OCI-LY1 (cell line): Measurements from ENCODE around the gene C9orf78.

ENCODE experiments used
- H2AFZ ChIP-seq: fragments of 200-600 bp; sonication (generic), shearing (Covaris generic); 2 replicates; pipeline ENCODE4 v1.6.0; 2014; ENCODE audit warnings: antibody characterized with exemption, mild to moderate bottlenecking, low read length
- H3F3A ChIP-seq: fragments of 200-600 bp; sonication (generic), shearing (Covaris generic); 2 replicates; pipeline ENCODE4 v1.6.0; 2014; ENCODE audit warnings: mild to moderate bottlenecking, antibody characterized with exemption, low read length, moderate library complexity; ENCODE audit not compliant: insufficient read depth
- H3K27ac ChIP-seq: fragments of 200-600 bp; sonication (generic); 2 replicates; pipeline ENCODE4 v1.5.1; 2014; ENCODE audit warnings: low read length, mixed run types, mild to moderate bottlenecking, low read depth; ENCODE audit not compliant: poor library complexity, severe bottlenecking
- H3K27me3 ChIP-seq: fragments of 200-600 bp; sonication (generic); 2 replicates; pipeline ENCODE4 v1.6.0; 2014; ENCODE audit warnings: antibody characterized with exemption, mild to moderate bottlenecking, low read length, moderate library complexity; ENCODE audit not compliant: insufficient read depth
- H3K36me3 ChIP-seq: fragments of 200-600 bp; sonication (generic); 2 replicates; pipeline ENCODE4 v1.6.1; 2014; ENCODE audit warnings: mild to moderate bottlenecking, antibody characterized with exemption, low read length, moderate library complexity, mixed read lengths; ENCODE audit not compliant: insufficient read depth
- H3K4me1 ChIP-seq: fragments of 200-600 bp; sonication (generic); 2 replicates; pipeline ENCODE4 v1.5.1; 2014; ENCODE audit warnings: mild to moderate bottlenecking, low read length, moderate library complexity; ENCODE audit not compliant: insufficient read depth, severe bottlenecking
- H3K4me2 ChIP-seq: fragments of 200-600 bp; sonication (generic), shearing (Covaris generic); 2 replicates; pipeline ENCODE4 v1.6.1; 2014; ENCODE audit warnings: low read length
- H3K4me3 ChIP-seq: fragments of 200-600 bp; sonication (generic); 2 replicates; pipeline ENCODE4 v1.5.1; 2014; ENCODE audit warnings: low read length, low read depth, mild to moderate bottlenecking, mixed read lengths; ENCODE audit not compliant: poor library complexity, severe bottlenecking
- H3K79me2 ChIP-seq: fragments of 200-600 bp; shearing (Covaris generic); 2 replicates; pipeline ENCODE4 v1.6.1; 2016; ENCODE audit warnings: mixed run types, low read length, mixed read lengths; ENCODE audit not compliant: insufficient read depth
- H3K9ac ChIP-seq: fragments of 200-600 bp; sonication (generic), shearing (Covaris generic); 2 replicates; pipeline ENCODE4 v1.6.1; 2014; ENCODE audit warnings: mild to moderate bottlenecking, low read length, mixed read lengths
- H3K9me2 ChIP-seq: fragments of 200-600 bp; sonication (generic), shearing (Covaris generic); 2 replicates; pipeline ENCODE4 v1.6.1; 2014; ENCODE audit warnings: low read depth, mild to moderate bottlenecking, low read length, mixed read lengths
- H3K9me3 ChIP-seq: fragments of 200-600 bp; shearing (Covaris generic); 2 replicates; pipeline ENCODE4 v1.6.1; 2014; ENCODE audit warnings: low read length, mixed read lengths
- H4K20me1 ChIP-seq: fragments of 200-600 bp; sonication (generic), shearing (Covaris generic); 2 replicates; pipeline ENCODE4 v1.6.0; 2016; ENCODE audit warnings: mild to moderate bottlenecking, low read length; ENCODE audit not compliant: insufficient read depth
- EZH2 ChIP-seq: fragments of 200-600 bp; sonication (generic), shearing (Covaris generic); IDR thresholded peaks from 2 replicates; pipeline ENCODE4 v1.8.0; 2017; ENCODE audit warnings: borderline replicate concordance, mixed run types, mild to moderate bottlenecking, antibody characterized with exemption, low read length, moderate library complexity, mixed read lengths
- TF ChIP-seq, protein P1 (sequence below): fragments of 200-600 bp; sonication (generic), shearing (Covaris generic); IDR thresholded peaks from 2 replicates; pipeline ENCODE4 v1.5.1; 2017; ENCODE audit warnings: mild to moderate bottlenecking, antibody characterized with exemption, low read length, moderate library complexity, mixed read lengths

Gene C9orf78

DNA sequence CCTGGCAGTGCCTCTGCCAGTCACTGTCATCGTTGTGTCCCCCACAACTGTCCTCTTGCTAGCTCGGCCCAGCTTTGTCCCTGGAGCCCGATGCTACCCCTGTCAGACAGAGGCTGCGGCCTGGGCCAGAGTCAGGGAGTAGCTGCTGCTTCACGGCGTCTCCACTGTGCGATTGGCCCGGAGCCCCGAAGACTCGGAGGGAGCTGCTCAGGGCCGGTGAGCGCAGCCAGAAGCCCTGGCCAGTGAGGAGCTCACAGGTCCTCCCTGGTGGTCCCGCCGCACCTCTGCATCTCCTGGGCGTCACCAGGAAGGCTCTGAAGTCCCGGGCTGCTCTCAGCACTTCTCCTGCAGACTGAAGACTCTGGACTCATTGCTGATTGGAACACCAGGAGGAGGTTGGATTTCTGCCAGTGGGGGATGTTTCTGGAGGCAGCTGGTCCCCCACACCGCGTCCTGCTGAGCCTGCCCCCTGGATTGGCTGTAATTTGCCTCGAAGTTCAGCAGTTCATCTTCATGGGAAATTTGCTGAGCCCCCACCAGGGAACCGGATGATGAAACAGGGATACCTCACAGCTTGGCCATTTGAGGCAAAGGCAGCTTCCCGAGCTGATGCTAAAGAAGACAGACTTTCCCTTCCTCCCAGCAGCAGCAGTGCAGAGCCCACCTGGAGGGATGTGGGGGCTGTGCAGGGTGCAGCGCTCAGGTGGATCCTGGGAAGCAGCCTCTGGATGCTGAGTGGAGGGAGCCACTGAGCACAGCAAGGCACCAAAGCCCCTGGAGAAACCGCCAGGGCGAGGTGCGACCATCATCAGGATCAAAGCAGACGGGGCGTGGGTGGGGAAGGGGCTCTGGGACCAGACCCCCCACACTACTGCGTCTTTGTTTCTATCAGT is 45.8 kb upstream of the C9orf78 start:
- no peak overlapping the region for H3K9ac ChIP-seq
- H2AFZ ChIP-seq: no peak overlapping the region
- H3K27me3 ChIP-seq: no peaks in the 10 kb centered on the region
- no peaks in the 10 kb centered on the region for H3K79me2 ChIP-seq
- H3K4me3 ChIP-seq: no peak overlapping the region
- no peaks in the 10 kb centered on the region for H3K9me3 ChIP-seq
- H3K9me2 ChIP-seq: no peaks in the 10 kb centered on the region
- H3K36me3 ChIP-seq: no peaks in the 10 kb centered on the region
- no peaks in the 10 kb centered on the region for H3F3A ChIP-seq
- peaks cover 22% of the 10 kb centered on the region for H3K4me1 ChIP-seq
- H3K4me2 ChIP-seq: no peak overlapping the region
- no peaks in the 10 kb centered on the region for H4K20me1 ChIP-seq
- TF ChIP-seq EZH2: no peak
- TF ChIP-seq, protein P1, sequence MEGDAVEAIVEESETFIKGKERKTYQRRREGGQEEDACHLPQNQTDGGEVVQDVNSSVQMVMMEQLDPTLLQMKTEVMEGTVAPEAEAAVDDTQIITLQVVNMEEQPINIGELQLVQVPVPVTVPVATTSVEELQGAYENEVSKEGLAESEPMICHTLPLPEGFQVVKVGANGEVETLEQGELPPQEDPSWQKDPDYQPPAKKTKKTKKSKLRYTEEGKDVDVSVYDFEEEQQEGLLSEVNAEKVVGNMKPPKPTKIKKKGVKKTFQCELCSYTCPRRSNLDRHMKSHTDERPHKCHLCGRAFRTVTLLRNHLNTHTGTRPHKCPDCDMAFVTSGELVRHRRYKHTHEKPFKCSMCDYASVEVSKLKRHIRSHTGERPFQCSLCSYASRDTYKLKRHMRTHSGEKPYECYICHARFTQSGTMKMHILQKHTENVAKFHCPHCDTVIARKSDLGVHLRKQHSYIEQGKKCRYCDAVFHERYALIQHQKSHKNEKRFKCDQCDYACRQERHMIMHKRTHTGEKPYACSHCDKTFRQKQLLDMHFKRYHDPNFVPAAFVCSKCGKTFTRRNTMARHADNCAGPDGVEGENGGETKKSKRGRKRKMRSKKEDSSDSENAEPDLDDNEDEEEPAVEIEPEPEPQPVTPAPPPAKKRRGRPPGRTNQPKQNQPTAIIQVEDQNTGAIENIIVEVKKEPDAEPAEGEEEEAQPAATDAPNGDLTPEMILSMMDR: no peak
- no peak overlapping the region for H3K27ac ChIP-seq

DNA sequence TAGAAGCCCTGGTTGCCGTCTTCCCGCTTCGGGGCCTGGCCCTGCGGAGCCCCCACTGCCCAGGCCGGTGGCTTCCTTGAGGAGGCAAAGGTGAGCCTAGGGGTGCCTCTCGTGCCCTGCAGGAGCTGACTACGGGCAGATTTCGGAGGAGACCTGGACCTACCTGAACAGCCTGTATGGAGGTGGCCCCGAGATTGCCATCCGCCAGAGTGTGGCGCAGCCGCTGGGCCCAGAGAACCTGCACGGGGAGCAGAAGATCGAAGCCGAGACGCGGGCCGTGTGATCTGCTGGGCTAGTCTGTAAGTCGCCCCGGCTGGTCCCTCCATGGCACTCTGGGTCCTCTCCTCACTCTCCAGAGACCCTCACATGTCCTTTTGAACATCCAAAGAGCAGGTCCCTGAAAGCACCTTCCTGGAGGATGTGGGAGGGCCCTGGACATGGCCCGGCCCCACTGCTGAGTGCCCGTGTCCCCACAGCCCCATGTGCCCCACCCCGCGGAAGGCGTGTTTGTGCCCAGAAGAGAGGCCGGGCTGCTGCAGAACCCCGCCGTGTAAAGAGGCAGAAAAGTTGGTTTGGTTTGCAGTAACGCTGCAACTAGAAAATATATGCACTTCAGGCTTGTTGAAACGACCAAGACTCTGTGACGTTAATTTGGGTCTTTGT is 45.0 kb upstream of the C9orf78 start:
- no peaks in the 10 kb centered on the region for H4K20me1 ChIP-seq
- peaks cover 14% of the 10 kb centered on the region for H3K4me1 ChIP-seq
- TF ChIP-seq EZH2: no peak
- TF ChIP-seq, protein P1: no peak
- H3K27ac ChIP-seq: no peak overlapping the region
- no peaks in the 10 kb centered on the region for H3K9me2 ChIP-seq
- H2AFZ ChIP-seq: no peak overlapping the region
- H3F3A ChIP-seq: no peaks in the 10 kb centered on the region
- no peak overlapping the region for H3K4me3 ChIP-seq
- no peak overlapping the region for H3K9ac ChIP-seq
- H3K79me2 ChIP-seq: no peaks in the 10 kb centered on the region
- no peak overlapping the region for H3K4me2 ChIP-seq
- H3K27me3 ChIP-seq: no peaks in the 10 kb centered on the region
- H3K36me3 ChIP-seq: no peaks in the 10 kb centered on the region
- H3K9me3 ChIP-seq: no peaks in the 10 kb centered on the region

DNA sequence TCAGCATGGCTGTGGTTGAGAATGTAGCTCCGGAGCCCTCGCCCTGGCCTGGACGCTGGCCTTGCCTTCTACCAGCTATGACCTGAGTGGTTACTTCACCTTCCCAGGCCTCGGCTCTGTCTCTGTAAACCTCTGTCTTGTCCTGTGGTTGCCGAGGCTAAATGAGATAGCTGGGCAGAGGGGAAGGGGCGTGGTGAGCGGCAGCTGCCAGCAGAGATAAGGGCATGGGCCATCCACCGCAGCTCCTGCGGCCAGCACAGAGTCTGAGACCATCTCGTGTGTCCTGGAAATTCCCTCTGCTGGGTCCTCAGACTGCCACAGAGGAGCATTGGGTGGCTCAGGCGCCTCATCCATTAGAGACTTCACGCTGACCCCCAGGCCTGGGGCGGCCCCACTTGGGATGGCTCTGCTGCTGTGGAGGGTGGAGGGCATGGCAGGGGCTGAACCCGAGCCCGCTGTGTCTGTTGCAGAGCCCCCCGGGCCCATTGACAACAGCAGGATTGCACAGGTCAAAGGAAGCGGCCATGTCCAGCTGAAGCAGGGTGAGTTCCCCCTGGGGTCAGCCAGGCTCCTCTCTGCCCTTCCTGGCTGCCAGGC is 44.1 kb upstream of the C9orf78 start:
- no peak overlapping the region for H2AFZ ChIP-seq

More for the DNA sequence above, 44.1 kb upstream of the C9orf78 start:
- Histone ChIP-seq H3K4me3 (no peak overlapping the region), H3K27ac (no peak overlapping the region), H3K4me1 (peaks cover 5% of the 10 kb centered on the region), H3K9ac (no peak overlapping the region), H3K79me2 (no peaks in the 10 kb centered on the region), H3K36me3 (no peaks in the 10 kb centered on the region), H3K4me2 (no peak overlapping the region), H4K20me1 (no peaks in the 10 kb centered on the region), H3F3A (no peaks in the 10 kb centered on the region), H3K9me3 (no peaks in the 10 kb centered on the region), H3K9me2 (no peaks in the 10 kb centered on the region), H3K27me3 (no peaks in the 10 kb centered on the region)
- TF ChIP-seq, protein P1: no peak
- TF ChIP-seq EZH2: no peak
